Measurements from ENCODE around the gene AGER. TPM values are rescaled to one million over a fixed set of nuclear protein-coding genes. Genes with fewer than 3 reads are reported as not detected.
"Not testable (repeated sequence)": the region's sequence is repeated elsewhere in the genome, so short reads cannot be mapped to it uniquely, and the experiment has no call there.

AGER gene
- total RNA-seq, 1 donor from 2014 or later: 4.1 TPM

GRCh38 chr6:32216285-32216684, 32.2 kb upstream of the AGER start:
- Mint-ChIP-seq H3K9me3 (ENCODE audit: unreplicated experiment) (no peaks in the 10 kb centered on the region), H3K27me3 (ENCODE audit: unreplicated experiment) (peaks cover 28% of the 10 kb centered on the region), H3K36me3 (ENCODE audit: unreplicated experiment) (no peaks in the 10 kb centered on the region), H3K4me1 (ENCODE audit: unreplicated experiment) (no peaks in the 10 kb centered on the region), H3K27ac (ENCODE audit: unreplicated experiment) (no peak overlapping the region), H3K4me3 (ENCODE audit: unreplicated experiment) (no peak overlapping the region)
- TF ChIP-seq CTCF (IDR thresholded peaks at IDR 0.05): no peak
- no peak for DNase-seq (ENCODE audit: extremely low spot score, unreplicated experiment)

- Mint-ChIP-seq H3K27me3 (ENCODE audit: unreplicated experiment) (peaks cover 28% of the 10 kb centered on the region), H3K36me3 (ENCODE audit: unreplicated experiment) (no peaks in the 10 kb centered on the region), H3K27ac (ENCODE audit: unreplicated experiment) (no peak overlapping the region), H3K4me3 (ENCODE audit: unreplicated experiment) (no peak overlapping the region), H3K9me3 (ENCODE audit: unreplicated experiment) (no peaks in the 10 kb centered on the region), H3K4me1 (ENCODE audit: unreplicated experiment) (no peaks in the 10 kb centered on the region)
- TF ChIP-seq CTCF (IDR thresholded peaks at IDR 0.05): no peak
- no peak for DNase-seq (ENCODE audit: extremely low spot score, unreplicated experiment)
These were observed 31.6 kb upstream of the AGER start for GRCh38 chr6:32215617-32216016.

- Mint-ChIP-seq H3K27me3 (ENCODE audit: unreplicated experiment) (peaks cover 23% of the 10 kb centered on the region), H3K4me3 (ENCODE audit: unreplicated experiment) (no peak overlapping the region), H3K36me3 (ENCODE audit: unreplicated experiment) (no peaks in the 10 kb centered on the region), H3K4me1 (ENCODE audit: unreplicated experiment) (no peaks in the 10 kb centered on the region), H3K27ac (ENCODE audit: unreplicated experiment) (no peak overlapping the region), H3K9me3 (ENCODE audit: unreplicated experiment) (no peaks in the 10 kb centered on the region)
- no peak for DNase-seq (ENCODE audit: extremely low spot score, unreplicated experiment)
- no peak for TF ChIP-seq CTCF (IDR thresholded peaks at IDR 0.05)
These were observed 30.1 kb upstream of the AGER start for GRCh38 chr6:32214126-32214525.

GRCh38 chr6:32213649-32214048, 29.6 kb upstream of the AGER start:
- no peak for DNase-seq (ENCODE audit: extremely low spot score, unreplicated experiment)
- Mint-ChIP-seq H3K27me3 (ENCODE audit: unreplicated experiment) (peaks cover 22% of the 10 kb centered on the region), H3K4me3 (ENCODE audit: unreplicated experiment) (no peak overlapping the region), H3K27ac (ENCODE audit: unreplicated experiment) (no peak overlapping the region), H3K4me1 (ENCODE audit: unreplicated experiment) (no peaks in the 10 kb centered on the region), H3K9me3 (ENCODE audit: unreplicated experiment) (no peaks in the 10 kb centered on the region), H3K36me3 (ENCODE audit: unreplicated experiment) (no peaks in the 10 kb centered on the region)
- no peak for TF ChIP-seq CTCF (IDR thresholded peaks at IDR 0.05)

GRCh38 chr6:32212076-32212760, 28.2 kb upstream of the AGER start:
- DNase-seq (ENCODE audit: extremely low spot score, unreplicated experiment): no peak
- no peak overlapping the region for H3K27ac Mint-ChIP-seq (ENCODE audit: unreplicated experiment)
- no peak overlapping the region for H3K4me3 Mint-ChIP-seq (ENCODE audit: unreplicated experiment)
- H3K36me3 Mint-ChIP-seq (ENCODE audit: unreplicated experiment): no peaks in the 10 kb centered on the region
- TF ChIP-seq CTCF (IDR thresholded peaks at IDR 0.05): no peak
- H3K27me3 Mint-ChIP-seq (ENCODE audit: unreplicated experiment): peaks cover 19% of the 10 kb centered on the region
- H3K9me3 Mint-ChIP-seq (ENCODE audit: unreplicated experiment): no peaks in the 10 kb centered on the region
- H3K4me1 Mint-ChIP-seq (ENCODE audit: unreplicated experiment): no peaks in the 10 kb centered on the region

GRCh38 chr6:32211432-32211831, 27.4 kb upstream of the AGER start:
- DNase-seq (ENCODE audit: extremely low spot score, unreplicated experiment); H3K4me1 Mint-ChIP-seq (ENCODE audit: unreplicated experiment); H3K4me3 Mint-ChIP-seq (ENCODE audit: unreplicated experiment); H3K27ac Mint-ChIP-seq (ENCODE audit: unreplicated experiment); H3K9me3 Mint-ChIP-seq (ENCODE audit: unreplicated experiment); H3K36me3 Mint-ChIP-seq (ENCODE audit: unreplicated experiment): not testable (repeated sequence)
- peaks cover 15% of the 10 kb centered on the region for H3K27me3 Mint-ChIP-seq (ENCODE audit: unreplicated experiment)

Measured in osteocyte (in vitro differentiated cells).